Keratinocyte (primary cell): ENCODE data around the gene HPCAL1.

Experiments used
- EZH2 ChIP-seq: IDR thresholded peaks from one replicate; pipeline ENCODE4 v1.6.1; 2012; ENCODE audit warnings: inconsistent platforms, mild to moderate bottlenecking, low read length, moderate library complexity
- TF ChIP-seq, protein P1 (sequence below), 3 experiments: IDR thresholded peaks in 1 of 3; conservative IDR thresholded peaks in 1 of 3; optimal IDR thresholded peaks in 1 of 3; 2 replicates in 2 of 3; 3 replicates in 1 of 3; pipeline versions ENCODE3 to v1.5.1; 2011; ENCODE audit warnings: low read length in 3 of 3, mild to moderate bottlenecking in 3 of 3, moderate library complexity in 2 of 3, control low read depth in 1 of 3, inconsistent platforms in 1 of 3; ENCODE audit not compliant: insufficient read depth in 2 of 3; ENCODE audit errors: extremely low read depth in 1 of 3

DNA sequence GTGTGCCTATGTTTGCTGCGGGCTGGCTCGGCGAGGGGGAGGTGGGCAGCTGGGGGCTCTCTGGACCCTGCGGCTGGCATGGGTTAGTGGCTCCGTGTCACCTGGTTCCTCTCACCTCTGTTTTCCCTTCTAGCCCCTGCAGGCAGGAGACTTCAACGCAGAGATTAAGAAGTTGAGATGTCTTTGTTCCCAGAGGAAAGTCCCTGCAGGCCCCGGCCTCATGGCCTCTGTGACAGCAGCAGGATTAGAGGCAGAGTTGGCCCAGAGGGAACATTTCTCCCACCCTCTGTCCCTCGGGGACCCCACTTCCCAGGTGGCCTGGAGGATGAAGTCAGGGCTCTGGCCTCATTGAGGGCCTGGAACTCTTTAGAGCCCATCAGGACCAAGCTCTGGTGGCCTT, 56.5 kb downstream of the HPCAL1 start:
- TF ChIP-seq, protein P1, sequence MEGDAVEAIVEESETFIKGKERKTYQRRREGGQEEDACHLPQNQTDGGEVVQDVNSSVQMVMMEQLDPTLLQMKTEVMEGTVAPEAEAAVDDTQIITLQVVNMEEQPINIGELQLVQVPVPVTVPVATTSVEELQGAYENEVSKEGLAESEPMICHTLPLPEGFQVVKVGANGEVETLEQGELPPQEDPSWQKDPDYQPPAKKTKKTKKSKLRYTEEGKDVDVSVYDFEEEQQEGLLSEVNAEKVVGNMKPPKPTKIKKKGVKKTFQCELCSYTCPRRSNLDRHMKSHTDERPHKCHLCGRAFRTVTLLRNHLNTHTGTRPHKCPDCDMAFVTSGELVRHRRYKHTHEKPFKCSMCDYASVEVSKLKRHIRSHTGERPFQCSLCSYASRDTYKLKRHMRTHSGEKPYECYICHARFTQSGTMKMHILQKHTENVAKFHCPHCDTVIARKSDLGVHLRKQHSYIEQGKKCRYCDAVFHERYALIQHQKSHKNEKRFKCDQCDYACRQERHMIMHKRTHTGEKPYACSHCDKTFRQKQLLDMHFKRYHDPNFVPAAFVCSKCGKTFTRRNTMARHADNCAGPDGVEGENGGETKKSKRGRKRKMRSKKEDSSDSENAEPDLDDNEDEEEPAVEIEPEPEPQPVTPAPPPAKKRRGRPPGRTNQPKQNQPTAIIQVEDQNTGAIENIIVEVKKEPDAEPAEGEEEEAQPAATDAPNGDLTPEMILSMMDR (optimal IDR thresholded peaks at IDR 0.05 in 1 of 3, IDR thresholded peaks at IDR 0.05 in 1 of 3, conservative IDR thresholded peaks at IDR 0.05 in 1 of 3; ENCODE audit: extremely low read depth in 1 of 3, insufficient read depth in 2 of 3, low read length in 3 of 3), result no peak
- no peak for TF ChIP-seq EZH2
